ENCODE measurements around the gene OR8G1.
"Not testable (repeated sequence)": the region's sequence is repeated elsewhere in the genome, so short reads cannot be mapped to it uniquely, and the experiment has no call there.

Gene OR8G1

DNA sequence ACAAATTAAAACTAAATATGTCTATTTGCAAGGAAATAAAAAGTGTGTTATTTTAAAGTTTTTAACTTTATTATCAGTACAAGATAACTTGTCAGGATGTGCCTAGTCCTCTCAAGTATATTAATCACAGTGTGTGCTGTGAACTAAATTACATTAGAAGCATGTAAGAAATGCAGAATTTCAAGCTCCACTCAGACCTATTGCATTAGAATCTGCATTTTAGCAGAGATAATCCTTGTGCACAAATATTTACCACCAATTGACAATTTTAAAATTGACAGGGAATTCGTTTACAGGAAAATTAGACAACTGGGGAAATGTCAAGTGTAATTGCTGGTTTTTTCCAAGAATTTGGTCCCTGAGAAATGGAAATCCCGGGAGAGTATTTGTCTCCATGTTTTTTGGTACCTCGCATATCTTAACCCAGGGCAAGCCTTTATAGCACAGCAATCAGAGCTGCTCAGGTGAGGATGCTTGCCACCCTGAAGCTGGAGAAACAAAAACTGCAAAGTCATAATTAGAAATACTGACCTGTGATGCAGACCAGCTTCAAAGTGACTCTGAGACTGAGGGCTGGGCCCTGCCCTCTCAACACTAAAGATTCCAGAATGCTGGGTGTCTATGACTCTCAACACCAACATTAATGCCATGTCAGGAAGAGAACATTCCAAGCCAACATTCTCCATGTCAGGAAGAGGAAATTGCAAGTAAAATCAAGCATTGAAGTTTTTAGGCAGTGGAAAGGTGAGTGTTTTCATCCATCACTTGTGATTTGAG lies at the start of gene OR8G1:
Gene OR8G1, plus strand, starts transcription at position 475 of the 777 bp plus-strand sequence. CDS start 8,581 bp downstream, outside the sequence.
- no peak for DNase-seq

- no peak for DNase-seq
Measured at GRCh38 chr11:124193221-124194010, 47.5 kb upstream of the OR8G1 start.

DNA sequence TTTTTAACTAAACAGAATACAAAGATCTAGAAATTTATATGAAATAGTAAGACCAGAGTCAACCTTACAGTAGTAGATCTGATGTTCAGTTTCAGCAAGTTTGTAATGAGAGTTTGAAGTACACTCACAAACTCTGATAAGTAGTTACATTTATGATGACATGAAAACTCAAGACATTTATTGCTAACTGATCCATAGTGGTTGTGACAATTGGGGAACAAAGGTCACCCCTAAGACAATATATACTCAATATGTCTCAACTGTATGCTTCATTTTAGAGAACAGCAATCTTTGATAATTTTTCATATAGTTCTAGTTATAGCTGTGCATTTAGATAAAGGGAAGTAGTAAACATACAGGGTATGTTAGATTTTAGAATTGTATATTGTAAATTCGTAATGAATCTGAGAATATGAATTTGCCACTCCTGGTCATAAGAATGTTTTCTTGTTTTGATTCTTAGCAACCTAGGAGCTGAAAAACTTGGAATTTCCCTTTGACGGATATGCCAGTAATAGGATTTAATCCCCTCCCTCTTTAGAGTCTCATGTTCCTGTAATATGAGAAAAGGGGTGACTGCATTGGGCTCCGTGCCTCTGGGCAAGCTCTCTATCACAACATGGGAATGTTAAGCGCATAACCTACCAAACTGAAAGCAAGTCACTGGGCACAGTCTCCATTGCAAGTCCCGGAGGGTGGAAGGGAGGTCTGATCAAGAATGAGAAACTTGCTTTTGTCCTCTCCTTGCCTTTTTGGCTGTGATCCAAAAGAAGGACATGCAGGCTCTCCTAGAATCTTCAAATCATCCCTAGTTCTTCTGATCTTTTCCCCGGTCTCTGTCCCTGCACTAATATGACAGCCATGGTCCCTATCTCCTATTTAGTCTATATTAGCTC lies 46.4 kb upstream of the OR8G1 start:
- no peak for DNase-seq

DNA sequence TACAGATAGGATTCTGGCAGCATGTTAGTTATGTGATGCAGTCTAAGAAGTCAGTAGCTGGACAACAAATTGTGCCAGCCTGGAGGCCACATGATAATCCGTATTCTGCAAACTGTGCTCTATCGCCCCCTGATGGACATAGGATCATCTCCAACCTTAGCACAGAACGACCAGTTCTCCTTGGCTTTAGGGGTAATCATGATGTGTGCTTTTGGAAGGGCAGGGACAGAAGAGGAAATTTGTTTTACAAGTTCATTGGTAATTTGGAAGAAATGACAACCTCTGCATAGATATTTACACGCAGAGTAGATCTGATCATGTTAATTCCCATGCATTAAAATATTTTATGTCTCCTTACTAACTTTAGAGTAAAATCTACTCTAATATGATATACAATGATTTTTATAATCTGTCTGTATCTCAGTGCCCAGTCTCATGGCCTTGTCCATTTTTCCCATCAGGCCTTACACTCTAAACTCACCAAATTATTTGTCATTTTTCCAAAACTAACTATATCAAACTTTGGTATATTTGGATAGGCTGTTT lies 45.6 kb upstream of the OR8G1 start:
- DNase-seq = peak; percentile 47

DNA sequence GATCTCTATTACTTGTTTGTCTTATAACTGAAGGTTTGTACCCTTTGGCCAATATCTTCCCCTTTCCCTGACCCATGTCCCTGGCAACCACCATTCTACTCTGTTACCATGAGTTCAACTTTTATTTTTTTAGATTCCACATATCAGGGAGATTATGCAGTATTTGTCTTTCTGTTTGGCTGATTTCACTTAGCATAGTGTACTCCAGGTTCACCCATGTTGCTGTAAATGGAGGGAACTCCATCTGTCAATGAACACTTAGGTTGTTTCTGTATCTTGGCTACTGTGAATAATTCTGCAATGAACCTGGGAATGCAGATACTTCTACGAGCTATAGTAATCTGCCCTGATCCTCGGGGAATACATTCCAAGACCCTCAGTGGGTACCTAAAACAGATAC lies 42.9 kb upstream of the OR8G1 start:
- DNase-seq = no peak

GRCh38 chr11:124198897-124199296 lies 42.0 kb upstream of the OR8G1 start:
- DNase-seq = no peak

DNA sequence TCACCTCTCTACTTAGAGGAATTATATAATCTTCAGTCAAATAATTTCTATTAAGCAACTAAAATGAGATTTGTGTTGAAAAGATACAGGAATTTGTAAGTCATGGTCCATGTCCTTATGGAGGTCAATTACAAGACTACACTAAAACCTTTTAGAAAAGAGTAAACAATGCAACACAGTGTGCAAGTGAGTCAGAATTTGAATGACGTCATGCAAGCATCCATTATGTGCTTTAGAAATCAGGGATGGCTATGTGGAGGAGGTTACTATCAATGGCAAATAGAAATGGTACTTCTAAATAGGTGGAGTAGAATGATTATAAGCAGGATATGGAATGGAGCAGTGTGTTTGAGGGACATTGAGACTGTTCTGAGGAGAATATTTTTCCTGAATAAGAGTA lies 41.2 kb upstream of the OR8G1 start:
- DNase-seq = no peak

- DNase-seq = no peak
Measured at GRCh38 chr11:124200671-124201070, 40.2 kb upstream of the OR8G1 start.

DNA sequence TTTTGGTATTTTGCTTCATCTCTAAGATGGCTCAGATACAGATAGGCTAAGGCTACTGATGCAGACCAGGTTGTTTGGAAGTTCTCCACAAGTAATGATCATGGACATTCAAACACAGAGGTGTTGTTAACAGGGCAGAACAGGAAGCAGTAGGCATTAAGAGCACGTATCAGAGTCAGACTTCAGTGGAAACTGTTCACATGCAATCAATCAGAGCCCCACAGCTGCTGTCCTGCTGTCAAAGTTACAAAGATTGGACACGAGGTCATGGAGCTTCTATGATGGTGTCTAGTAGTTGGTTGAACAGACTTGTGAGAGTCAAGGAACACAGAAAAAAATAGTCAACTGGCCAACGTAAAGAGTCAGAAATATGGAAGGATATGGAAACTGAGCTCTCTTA lies 37.9 kb upstream of the OR8G1 start:
- DNase-seq = no peak

- no peak for DNase-seq
Measured at GRCh38 chr11:124204008-124204407, 36.9 kb upstream of the OR8G1 start.

GRCh38 chr11:124207102-124207792 lies 33.6 kb upstream of the OR8G1 start:
- DNase-seq = no peak

DNA sequence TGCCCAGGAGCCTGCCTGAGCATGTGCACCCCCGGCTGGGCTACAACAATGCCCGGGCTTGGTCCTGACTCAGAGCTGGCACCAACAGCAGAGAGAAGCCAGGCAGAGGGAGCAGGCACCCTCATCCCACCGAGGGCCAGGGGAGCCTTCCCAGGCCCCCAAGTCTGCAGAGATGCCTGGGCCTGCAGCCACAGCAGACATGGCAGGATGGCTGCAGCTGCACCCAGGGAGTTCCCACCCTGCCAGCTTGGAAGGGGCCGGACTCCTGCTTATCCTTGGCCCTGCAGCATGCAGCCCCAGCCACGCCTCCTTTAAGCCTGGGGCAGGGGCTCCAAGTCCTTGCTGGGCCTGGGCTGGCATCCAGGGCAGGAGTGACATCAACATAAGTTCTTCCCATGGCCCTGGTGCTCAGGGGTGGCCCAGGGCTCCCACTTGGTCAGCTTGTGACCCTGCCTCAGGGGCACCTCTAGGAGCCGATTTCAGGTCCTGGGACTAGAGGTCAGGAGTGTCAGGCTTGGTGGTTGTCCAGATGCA lies 31.0 kb upstream of the OR8G1 start:
- no peak for DNase-seq

- no peak for DNase-seq
Measured at GRCh38 chr11:124210421-124210820, 30.5 kb upstream of the OR8G1 start.

- DNase-seq = no peak
Measured at GRCh38 chr11:124211321-124211720, 29.6 kb upstream of the OR8G1 start.

DNA sequence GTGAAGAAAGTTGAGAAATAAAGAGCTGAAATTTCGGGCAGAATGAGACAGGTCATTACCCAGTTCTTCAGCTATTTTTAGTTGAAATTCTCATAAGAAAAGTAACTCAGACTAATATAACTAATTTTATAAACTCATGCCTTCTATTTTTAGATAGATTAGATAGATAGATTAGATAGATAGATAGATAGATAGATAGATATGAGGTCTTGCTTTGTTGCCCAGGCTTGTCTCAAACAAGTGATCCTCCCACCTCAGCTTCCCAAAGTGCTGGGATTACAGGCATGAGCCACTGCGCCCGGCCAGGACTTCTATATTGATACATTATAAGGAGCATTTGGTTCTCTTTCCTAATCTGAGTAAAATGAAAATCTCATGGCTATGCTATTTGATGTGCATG lies 26.9 kb upstream of the OR8G1 start:
- DNase-seq = no peak

DNA sequence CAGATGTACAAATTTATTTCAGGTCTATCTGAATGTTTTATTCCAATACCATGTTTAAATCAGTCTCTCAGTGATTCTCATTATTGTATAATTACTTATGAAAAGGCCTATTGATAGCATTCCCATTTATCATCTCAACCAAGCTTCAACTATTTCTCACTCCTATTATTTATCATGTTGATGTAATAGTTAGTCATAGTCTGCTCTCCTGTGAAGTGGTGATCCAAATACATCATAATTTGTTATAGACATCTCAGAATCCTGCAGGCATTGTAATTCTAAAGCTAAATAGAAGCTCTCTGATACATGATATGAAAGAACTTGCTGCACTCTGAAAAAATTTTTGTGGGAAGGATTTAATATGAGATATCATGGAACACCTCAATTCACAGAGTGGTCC lies 21.8 kb upstream of the OR8G1 start:
- no peak for DNase-seq

GRCh38 chr11:124222407-124222806 lies 18.5 kb upstream of the OR8G1 start:
- no peak for DNase-seq

- not testable (repeated sequence) for DNase-seq
Measured at GRCh38 chr11:124224618-124225423, 16.1 kb upstream of the OR8G1 start.

DNA sequence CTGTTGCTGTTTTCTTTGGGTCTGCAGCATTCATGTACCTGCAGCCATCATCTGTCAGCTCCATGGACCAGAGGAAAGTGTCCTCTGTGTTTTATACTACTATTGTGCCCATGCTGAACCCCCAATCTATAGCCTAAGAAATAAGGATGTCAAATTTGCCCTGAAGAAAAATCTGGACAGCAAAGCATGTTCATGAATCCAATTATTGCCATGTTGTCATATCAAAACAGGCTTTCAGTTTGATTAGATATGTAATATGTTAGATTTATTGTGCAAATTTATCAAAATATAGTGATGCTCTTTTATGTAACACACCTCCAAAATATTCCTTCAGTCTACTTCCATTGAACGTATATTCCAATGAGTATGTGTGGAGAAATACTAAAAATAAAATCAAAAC lies 15.4 kb upstream of the OR8G1 start:
- DNase-seq = no peak

DNA sequence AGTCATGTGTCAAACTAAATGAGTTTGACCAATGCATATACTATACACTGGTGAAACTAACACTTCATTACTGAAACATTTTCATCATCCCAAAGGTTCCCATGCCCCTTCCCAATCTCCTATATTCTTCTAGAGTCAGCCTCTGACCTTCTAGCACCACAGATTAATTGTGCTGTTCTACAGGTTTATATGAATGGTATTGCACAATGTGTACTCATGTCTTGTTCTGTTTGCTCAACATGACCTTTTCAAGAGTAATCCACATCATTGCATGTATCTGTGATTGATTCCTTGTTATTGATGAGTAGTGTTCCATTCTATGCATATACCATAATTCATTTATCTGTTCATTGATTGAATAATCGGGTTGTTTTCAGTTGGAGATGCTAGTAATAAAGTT lies 7.5 kb upstream of the OR8G1 start:
- no peak for DNase-seq

DNA sequence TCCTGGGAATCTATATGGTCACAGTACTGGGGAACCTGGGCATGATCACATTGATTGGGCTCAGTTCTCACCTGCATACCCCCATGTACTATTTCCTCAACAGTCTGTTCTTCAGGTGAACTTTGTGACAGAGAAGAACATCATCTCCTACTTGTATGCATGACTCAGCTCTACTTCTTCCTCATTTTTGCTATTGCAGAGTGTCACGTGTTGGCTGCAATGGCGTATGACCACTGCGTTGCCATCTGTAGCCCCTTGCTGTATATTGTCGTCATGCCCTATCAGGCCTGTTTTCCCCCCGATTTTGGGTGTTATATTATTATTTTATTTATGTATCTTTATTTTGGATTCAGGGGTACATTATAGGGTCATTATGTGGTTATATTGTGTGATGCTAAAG lies 2.4 kb upstream of the OR8G1 start:
- DNase-seq = no peak

Measured in NCI-H1092 treated with DMSO at 0.1 percent for 48 hours (cell line).